ENCODE data around the gene VSIR. TPM values are rescaled to one million over a fixed set of nuclear protein-coding genes. Genes with fewer than 3 reads are reported as not detected.

Gene VSIR
- total RNA-seq, 2 experiments from 2014 or later, result 86.2 to 91.4 TPM

- no peak for TF ChIP-seq CTCF (IDR thresholded peaks at IDR 0.05)
These were observed 46.7 kb upstream of the VSIR start for GRCh38 chr10:71819985-71820384.

DNA sequence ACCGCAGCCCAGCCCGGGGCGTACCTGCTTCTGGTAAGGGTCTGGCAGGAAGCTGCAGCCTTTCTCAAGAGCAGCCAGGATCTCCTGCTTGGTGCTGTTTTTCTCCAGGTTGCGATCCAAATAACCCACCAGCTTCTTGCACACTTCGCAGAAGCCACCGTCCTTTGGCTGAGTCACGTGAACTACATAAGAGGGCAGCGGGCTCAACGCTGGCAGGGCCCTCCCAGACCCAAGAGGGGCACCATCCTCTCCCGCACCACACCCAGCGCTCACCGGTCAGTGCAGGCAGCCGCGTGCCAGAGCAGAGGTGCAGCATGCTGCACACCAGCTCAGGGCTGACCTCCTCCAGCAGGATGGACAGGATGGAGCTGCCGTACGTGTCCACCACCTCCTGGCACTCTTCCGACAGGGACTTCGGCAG, 46.1 kb upstream of the VSIR start:
- CTCF ChIA-PET, result no interaction called here
- no peak for DNase-seq
- no peaks in the 10 kb centered on the region for H3K27me3 ChIP-seq (ENCODE audit: control insufficient read depth in 1 of 2, insufficient read depth in 2 of 2, low read length in 2 of 2)
- Mint-ChIP-seq H3K4me1 (ENCODE audit: low read depth) (no peaks in the 10 kb centered on the region), H3K36me3 (ENCODE audit: low read depth) (peaks cover 90% of the 10 kb centered on the region), H3K4me3 (no peak overlapping the region), H3K27me3 (no peaks in the 10 kb centered on the region), H3K27ac (no peak overlapping the region), H3K9me3 (no peaks in the 10 kb centered on the region)
- POLR2A ChIA-PET, result no interaction called here
- H3K4me1 ChIP-seq (ENCODE audit: insufficient read depth, low read length), result no peaks in the 10 kb centered on the region
- no peak for ATAC-seq (ENCODE audit: poor library complexity)
- no peak for TF ChIP-seq CTCF (IDR thresholded peaks at IDR 0.05)
- no peak overlapping the region for H3K27ac ChIP-seq (ENCODE audit: low read depth in 1 of 2, low read length in 2 of 2)
- intact Hi-C loops (cut with DNase I, micrococcal nuclease), result no loop called here
- peaks cover 0 to 3% of the 10 kb centered on the region in 2 experiments for H3K9me3 ChIP-seq (ENCODE audit: control insufficient read depth in 1 of 2, insufficient read depth in 1 of 2, low read length in 2 of 2)
- H3K36me3 ChIP-seq (ENCODE audit: insufficient read depth, low read length), result peaks cover 89% of the 10 kb centered on the region
- H3K4me3 ChIP-seq (ENCODE audit: low read length), result no peak overlapping the region

More at GRCh38 chr10:71819985-71820384, 46.7 kb upstream of the VSIR start:
- Histone ChIP-seq H3K36me3 (ENCODE audit: insufficient read depth, low read length) (peaks cover 95% of the 10 kb centered on the region), H3K27ac (ENCODE audit: low read depth in 1 of 2, low read length in 2 of 2) (no peak overlapping the region), H3K4me1 (ENCODE audit: insufficient read depth, low read length) (no peaks in the 10 kb centered on the region), H3K27me3 (ENCODE audit: control insufficient read depth in 1 of 2, insufficient read depth in 2 of 2, low read length in 2 of 2) (no peaks in the 10 kb centered on the region), H3K9me3 (ENCODE audit: control insufficient read depth in 1 of 2, insufficient read depth in 1 of 2, low read length in 2 of 2) (peaks cover 0 to 3% of the 10 kb centered on the region in 2 experiments), H3K4me3 (ENCODE audit: low read length) (no peak overlapping the region)
- intact Hi-C loops (cut with DNase I, micrococcal nuclease), result no loop called here
- ATAC-seq (ENCODE audit: poor library complexity) (no peak), DNase-seq (no peak)
- no peaks in the 10 kb centered on the region for H3K9me3 Mint-ChIP-seq
- H3K4me1 Mint-ChIP-seq (ENCODE audit: low read depth), result no peaks in the 10 kb centered on the region
- ChIA-PET CTCF (no interaction called here), POLR2A (no interaction called here)
- H3K27me3 Mint-ChIP-seq, result no peaks in the 10 kb centered on the region
- H3K27ac Mint-ChIP-seq, result no peak overlapping the region
- H3K4me3 Mint-ChIP-seq, result no peak overlapping the region
- peaks cover 95% of the 10 kb centered on the region for H3K36me3 Mint-ChIP-seq (ENCODE audit: low read depth)

- Mint-ChIP-seq H3K27ac (no peak overlapping the region), H3K4me1 (ENCODE audit: low read depth) (no peaks in the 10 kb centered on the region), H3K9me3 (no peaks in the 10 kb centered on the region), H3K27me3 (no peaks in the 10 kb centered on the region), H3K36me3 (ENCODE audit: low read depth) (peaks cover 83% of the 10 kb centered on the region), H3K4me3 (no peak overlapping the region)
- ChIA-PET POLR2A (no interaction called here), CTCF (no interaction called here)
- Histone ChIP-seq H3K4me3 (ENCODE audit: low read length) (no peak overlapping the region), H3K27me3 (ENCODE audit: control insufficient read depth in 1 of 2, insufficient read depth in 2 of 2, low read length in 2 of 2) (no peaks in the 10 kb centered on the region), H3K36me3 (ENCODE audit: insufficient read depth, low read length) (peaks cover 83% of the 10 kb centered on the region), H3K9me3 (ENCODE audit: control insufficient read depth in 1 of 2, insufficient read depth in 1 of 2, low read length in 2 of 2) (peaks cover 0 to 3% of the 10 kb centered on the region in 2 experiments), H3K4me1 (ENCODE audit: insufficient read depth, low read length) (no peaks in the 10 kb centered on the region), H3K27ac (ENCODE audit: low read depth in 1 of 2, low read length in 2 of 2) (no peak overlapping the region)
- TF ChIP-seq CTCF (IDR thresholded peaks at IDR 0.05), result no peak
- no peak for DNase-seq
- intact Hi-C loops (cut with DNase I, micrococcal nuclease), result no loop called here
- ATAC-seq (ENCODE audit: poor library complexity), result no peak
These were observed 45.4 kb upstream of the VSIR start for GRCh38 chr10:71818674-71819260.
